GM12872 (cell line): ENCODE measurements around the gene CELF6.

Source experiments
- CTCF ChIP-seq: IDR thresholded peaks from 3 replicates; pipeline ENCODE4 v1.5.1; 2011; ENCODE audit warnings: low read depth, mild to moderate bottlenecking, low read length, moderate library complexity; ENCODE audit not compliant: insufficient read depth

CELF6 gene

GRCh38 chr15:72239652-72240051, 80.3 kb downstream of the CELF6 start:
- no peak for TF ChIP-seq CTCF

- TF ChIP-seq CTCF, result no peak
These were observed 81.4 kb downstream of the CELF6 start for GRCh38 chr15:72238586-72238985.

- no peak for TF ChIP-seq CTCF
These were observed 82.1 kb downstream of the CELF6 start for GRCh38 chr15:72237853-72238224.

- TF ChIP-seq CTCF, result no peak
These were observed 82.7 kb downstream of the CELF6 start for GRCh38 chr15:72237029-72237852.

DNA sequence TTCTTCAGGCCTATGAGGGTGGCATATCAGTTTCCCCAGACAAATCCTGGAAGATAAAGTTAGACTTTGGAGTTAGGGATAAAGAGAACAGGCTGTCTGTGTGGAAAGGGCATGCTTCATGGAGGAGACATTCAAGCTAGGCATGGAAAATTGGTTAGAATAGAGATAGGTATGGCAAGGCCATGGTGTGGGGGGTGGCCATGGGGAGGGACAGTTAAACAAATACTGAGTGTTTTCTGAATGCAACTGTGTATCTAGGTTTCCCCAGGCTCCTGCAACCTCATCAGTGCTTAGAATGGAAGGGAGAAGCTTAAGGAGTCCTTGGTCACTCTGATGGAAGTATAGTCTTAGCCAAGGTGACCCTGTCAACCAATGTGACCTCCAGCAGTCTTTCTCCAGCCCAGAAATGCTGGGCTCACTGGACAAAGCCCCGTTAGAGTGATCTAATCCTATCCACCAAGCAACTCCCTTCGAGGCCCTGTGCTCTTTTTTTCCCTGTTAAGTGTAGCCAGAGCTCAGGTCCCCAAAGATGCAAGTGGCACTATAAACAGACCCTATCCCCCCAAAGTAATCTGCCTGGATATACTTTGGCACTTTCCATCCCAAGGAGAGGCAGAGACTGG, 83.5 kb downstream of the CELF6 start:
- TF ChIP-seq CTCF, result no peak

DNA sequence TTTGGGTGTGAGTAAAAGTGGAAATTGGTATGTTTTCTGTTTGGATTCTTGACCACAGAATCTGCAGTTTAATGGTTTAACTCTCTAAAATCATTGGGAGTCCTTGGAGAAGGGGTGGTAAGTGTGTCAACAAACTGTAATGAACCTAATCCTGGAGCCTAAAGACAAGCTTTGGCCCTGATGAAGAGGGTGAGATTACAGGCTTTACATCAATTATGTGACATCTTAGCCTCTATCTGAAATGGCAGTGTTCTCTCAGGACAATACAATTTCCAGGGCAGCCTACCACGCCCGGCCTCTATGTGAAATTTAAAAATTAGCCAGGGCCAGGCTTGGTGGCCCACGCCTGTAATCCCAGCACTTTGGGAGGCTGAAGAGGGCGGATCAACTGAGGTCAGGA, 84.7 kb downstream of the CELF6 start:
- TF ChIP-seq CTCF, result no peak
